DND-41 (cell line): ENCODE results near the gene PPP1R14B.

ENCODE experiments used
- ATAC-seq: fragments of 200-7000 bp; cut with Tn5 transposase; 3 replicates; pipeline ENCODE4 v1.9.1; 2021; ENCODE audit warnings: low read depth; ENCODE audit not compliant: insufficient read depth
- DNase-seq: peaks from one replicate; pipeline ENCODE4 v3.0.0-alpha.2; 2020
- H2AFZ ChIP-seq: 2 replicates; pipeline ENCODE4 v1.6.0; 2012; ENCODE audit warnings: low read depth, low read length
- H3K27ac ChIP-seq: 2 replicates; pipeline ENCODE4 v1.5.1; 2012; ENCODE audit warnings: low read length, inconsistent platforms
- H3K27me3 ChIP-seq: fragments of 200-600 bp; sonication (generic); 2 replicates; pipeline ENCODE4 v1.6.0; 2012; ENCODE audit warnings: low read length, mild to moderate bottlenecking, inconsistent platforms; ENCODE audit not compliant: insufficient read depth, poor library complexity
- H3K36me3 ChIP-seq: 2 replicates; pipeline ENCODE4 v1.5.1; 2012; ENCODE audit warnings: low read length, inconsistent platforms; ENCODE audit not compliant: insufficient read depth
- H3K4me1 ChIP-seq: 2 replicates; pipeline ENCODE4 v1.5.1; 2012; ENCODE audit warnings: mild to moderate bottlenecking, low read length; ENCODE audit not compliant: insufficient read depth
- H3K4me2 ChIP-seq: 2 replicates; pipeline ENCODE4 v1.6.0; 2012; ENCODE audit warnings: mild to moderate bottlenecking, moderate library complexity, low read length, inconsistent platforms; ENCODE audit not compliant: insufficient read depth
- H3K4me3 ChIP-seq, 2 experiments: fragments of 200-600 bp in 1 of 2; shearing (Covaris generic) in 1 of 2; 2 replicates each; pipeline ENCODE4 v1.5.1; 2012 to 2016; ENCODE audit warnings: inconsistent platforms in 2 of 2, low read length in 2 of 2, mild to moderate bottlenecking in 2 of 2, low read depth in 1 of 2, moderate library complexity in 1 of 2
- H3K79me2 ChIP-seq: 2 replicates; pipeline ENCODE4 v1.6.0; 2012; ENCODE audit warnings: low read length, inconsistent platforms; ENCODE audit not compliant: insufficient read depth
- H3K9ac ChIP-seq: 2 replicates; pipeline ENCODE4 v1.6.0; 2012; ENCODE audit warnings: low read depth, mild to moderate bottlenecking, inconsistent platforms, low read length, moderate library complexity
- H3K9me3 ChIP-seq: 2 replicates; pipeline ENCODE4 v1.5.1; 2012; ENCODE audit warnings: low read length, moderate library complexity, mild to moderate bottlenecking, inconsistent platforms; ENCODE audit not compliant: insufficient read depth, severe bottlenecking
- H4K20me1 ChIP-seq: 2 replicates; pipeline ENCODE4 v1.6.0; 2012; ENCODE audit warnings: low read length; ENCODE audit not compliant: insufficient read depth
- CTCF ChIP-seq: IDR thresholded peaks from 2 replicates; pipeline ENCODE4 v1.5.1; 2012; ENCODE audit warnings: borderline replicate concordance, low read length, moderate library complexity, mild to moderate bottlenecking; ENCODE audit not compliant: poor library complexity, severe bottlenecking; ENCODE audit errors: extremely low read depth
- EZH2 ChIP-seq: IDR thresholded peaks from 3 replicates; pipeline ENCODE4 v1.6.1; 2012; ENCODE audit warnings: borderline replicate concordance, low read depth, mild to moderate bottlenecking, moderate library complexity, low read length, inconsistent platforms; ENCODE audit not compliant: severe bottlenecking

PPP1R14B gene

GRCh38 chr11:64231546-64231945 lies 15.2 kb downstream of the PPP1R14B start:
- Histone ChIP-seq H3K9ac (peak overlapping the region; percentile 78; the same call in 1 of the 2 replicates), H3K4me1 (peaks cover 78% of the 10 kb centered on the region)
- no peak for ATAC-seq

GRCh38 chr11:64230985-64231365 lies 15.8 kb downstream of the PPP1R14B start:
- Histone ChIP-seq H3K79me2 (peaks cover 33% of the 10 kb centered on the region), H3K4me1 (peaks cover 78% of the 10 kb centered on the region), H3K36me3 (peaks cover 9% of the 10 kb centered on the region), H3K27me3 (no peaks in the 10 kb centered on the region), H3K9me3 (no peaks in the 10 kb centered on the region), H4K20me1 (peaks cover 10% of the 10 kb centered on the region), H3K27ac (peak overlapping the region; percentile 75), H2AFZ (peak overlapping the region; percentile 78), H3K4me3 (peak overlapping the region; percentile 53 to 64), H3K4me2 (peak overlapping the region; percentile 95), H3K9ac (peak overlapping the region; percentile 78)
- DNase-seq, result no peak
- TF ChIP-seq CTCF (no peak), EZH2 (no peak)
- no peak for ATAC-seq

More at GRCh38 chr11:64231546-64231945, 15.2 kb downstream of the PPP1R14B start:
- H3K36me3 ChIP-seq, result peaks cover 12% of the 10 kb centered on the region
- H3K4me3 ChIP-seq, result no peak overlapping the region
- H2AFZ ChIP-seq, result no peak overlapping the region
- no peaks in the 10 kb centered on the region for H3K27me3 ChIP-seq
- peaks cover 31% of the 10 kb centered on the region for H3K79me2 ChIP-seq
- no peaks in the 10 kb centered on the region for H3K9me3 ChIP-seq
- H4K20me1 ChIP-seq, result peaks cover 13% of the 10 kb centered on the region
- H3K27ac ChIP-seq, result no peak overlapping the region
- DNase-seq, result no peak
- TF ChIP-seq CTCF, result no peak
- no peak for TF ChIP-seq EZH2
- H3K4me2 ChIP-seq, result peak overlapping the region; percentile 95

GRCh38 chr11:64230171-64230984 lies 16.4 kb downstream of the PPP1R14B start, which contains the start of gene DNAJC4:
Gene DNAJC4 (plus strand): TSS chr11:64230548. CDS start chr11:64230855, 307 bp downstream.
- Histone ChIP-seq H4K20me1 (peaks cover 5% of the 10 kb centered on the region), H2AFZ (peak within 1 kb of the TSS; percentile 78), H3K27me3 (no peaks in the 10 kb centered on the region), H3K4me3 (peak within 1 kb of the TSS; percentile 53 to 64), H3K4me1 (peaks cover 76% of the 10 kb centered on the region), H3K4me2 (peak within 1 kb of the TSS; percentile 95), H3K79me2 (peaks cover 32% of the 10 kb centered on the region), H3K36me3 (peaks cover 3% of the 10 kb centered on the region; the same call in 1 of the 2 replicates), H3K9me3 (no peaks in the 10 kb centered on the region), H3K27ac (peak within 1 kb of the TSS; percentile 75), H3K9ac (peak within 1 kb of the TSS; percentile 78)
- ATAC-seq, result peak; percentile 57
- no peak for TF ChIP-seq CTCF
- TF ChIP-seq EZH2, result no peak
- peak; percentile 92 for DNase-seq
